Measurements from ENCODE around the gene SCTR. TPM values are rescaled to one million over a fixed set of nuclear protein-coding genes. Genes with fewer than 3 reads are reported as not detected.

Gene SCTR
- total RNA-seq, 1 experiment from 2014 or later = not detected

- no peak for TF ChIP-seq USF2 (CRISPR knock-in tag; IDR thresholded peaks at IDR 0.05)
- no peak for TF ChIP-seq IRF1 (CRISPR knock-in tag; IDR thresholded peaks at IDR 0.05)
Measured at GRCh38 chr2:119461811-119462210, 62.5 kb downstream of the SCTR start (continued).

- Mint-ChIP-seq H3K9me3 (no peaks in the 10 kb centered on the region), H3K36me3 (no peaks in the 10 kb centered on the region), H3K4me1 (no peaks in the 10 kb centered on the region), H3K27me3 (ENCODE audit: low read depth) (no peaks in the 10 kb centered on the region), H3K4me3 (no peak overlapping the region), H3K27ac (no peak overlapping the region)
- ChIA-PET POLR2A (no interaction called here), CTCF (interaction anchor here (2.5 kb wide), 1 partner anchor 16 kb away, joined by 5 read pairs; no protein-coding TSS in a partner anchor)
- no peak for DNase-seq (ENCODE audit: low spot score)
- ATAC-seq = no peak
- TF ChIP-seq ZNF532 (CRISPR knock-in tag; IDR thresholded peaks at IDR 0.05; ENCODE audit: borderline replicate concordance) (no peak), HMGA2 (CRISPR knock-in tag; IDR thresholded peaks at IDR 0.05) (no peak), ERG (CRISPR knock-in tag; IDR thresholded peaks at IDR 0.05) (no peak), TEAD1 (CRISPR knock-in tag; IDR thresholded peaks at IDR 0.05) (no peak), ESRRA (CRISPR knock-in tag; IDR thresholded peaks at IDR 0.05; ENCODE audit: borderline replicate concordance) (no peak), MXD4 (CRISPR knock-in tag; IDR thresholded peaks at IDR 0.05; ENCODE audit: borderline replicate concordance) (no peak), ZNF423 (CRISPR knock-in tag; IDR thresholded peaks at IDR 0.05) (no peak)
Measured at GRCh38 chr2:119460076-119460475, 64.2 kb downstream of the SCTR start.

- POLR2A ChIA-PET = no interaction called here
- Mint-ChIP-seq H3K4me1 (peaks cover 3% of the 10 kb centered on the region; the same call in 1 of the 2 replicates), H3K9me3 (no peaks in the 10 kb centered on the region), H3K27ac (no peak overlapping the region), H3K4me3 (no peak overlapping the region), H3K27me3 (ENCODE audit: low read depth) (peaks cover 28% of the 10 kb centered on the region), H3K36me3 (no peaks in the 10 kb centered on the region)
- CTCF ChIA-PET = interaction anchor here (1.2 to 1.7 kb wide), 2 partner anchors 22 to 47 kb away, joined by 5 read pairs; no protein-coding TSS in a partner anchor
- ATAC-seq = no peak
- no peak for TF ChIP-seq RORB (CRISPR knock-in tag; IDR thresholded peaks at IDR 0.05)
- no peak for TF ChIP-seq MLX (CRISPR knock-in tag; IDR thresholded peaks at IDR 0.05)
- TF ChIP-seq SP1 (CRISPR knock-in tag; conservative IDR thresholded peaks at IDR 0.05) = no peak
- no peak for TF ChIP-seq ELF4 (CRISPR knock-in tag; IDR thresholded peaks at IDR 0.05; ENCODE audit: low read depth)
- no peak for TF ChIP-seq ZNF416 (CRISPR knock-in tag; IDR thresholded peaks at IDR 0.05)
- no peak for TF ChIP-seq ZNF263 (CRISPR knock-in tag; IDR thresholded peaks at IDR 0.05; ENCODE audit: low read depth)
- TF ChIP-seq FOXP1 (CRISPR knock-in tag; IDR thresholded peaks at IDR 0.05; ENCODE audit: borderline replicate concordance) = no peak
- TF ChIP-seq ATF3 (CRISPR knock-in tag; conservative IDR thresholded peaks at IDR 0.05) = no peak
- no peak for TF ChIP-seq ATF6 (CRISPR knock-in tag; IDR thresholded peaks at IDR 0.05)
- no peak for TF ChIP-seq CREM (CRISPR knock-in tag; IDR thresholded peaks at IDR 0.05)
- TF ChIP-seq NFATC4 (CRISPR knock-in tag; IDR thresholded peaks at IDR 0.05) = no peak
- TF ChIP-seq TEAD1 (CRISPR knock-in tag; IDR thresholded peaks at IDR 0.05) = no peak
- TF ChIP-seq E2F1 (CRISPR knock-in tag; IDR thresholded peaks at IDR 0.05) = no peak
- no peak for DNase-seq (ENCODE audit: low spot score)
Measured at GRCh38 chr2:119455066-119455718, 69.1 kb downstream of the SCTR start.
